SK-N-DZ (cell line): Measurements from ENCODE around the gene SIPA1L3.

Experiments used
- DNase-seq: peaks from one replicate; pipeline ENCODE4 v3.0.0-alpha.2; 2015; ENCODE audit warnings: low spot score

SIPA1L3 gene

DNA sequence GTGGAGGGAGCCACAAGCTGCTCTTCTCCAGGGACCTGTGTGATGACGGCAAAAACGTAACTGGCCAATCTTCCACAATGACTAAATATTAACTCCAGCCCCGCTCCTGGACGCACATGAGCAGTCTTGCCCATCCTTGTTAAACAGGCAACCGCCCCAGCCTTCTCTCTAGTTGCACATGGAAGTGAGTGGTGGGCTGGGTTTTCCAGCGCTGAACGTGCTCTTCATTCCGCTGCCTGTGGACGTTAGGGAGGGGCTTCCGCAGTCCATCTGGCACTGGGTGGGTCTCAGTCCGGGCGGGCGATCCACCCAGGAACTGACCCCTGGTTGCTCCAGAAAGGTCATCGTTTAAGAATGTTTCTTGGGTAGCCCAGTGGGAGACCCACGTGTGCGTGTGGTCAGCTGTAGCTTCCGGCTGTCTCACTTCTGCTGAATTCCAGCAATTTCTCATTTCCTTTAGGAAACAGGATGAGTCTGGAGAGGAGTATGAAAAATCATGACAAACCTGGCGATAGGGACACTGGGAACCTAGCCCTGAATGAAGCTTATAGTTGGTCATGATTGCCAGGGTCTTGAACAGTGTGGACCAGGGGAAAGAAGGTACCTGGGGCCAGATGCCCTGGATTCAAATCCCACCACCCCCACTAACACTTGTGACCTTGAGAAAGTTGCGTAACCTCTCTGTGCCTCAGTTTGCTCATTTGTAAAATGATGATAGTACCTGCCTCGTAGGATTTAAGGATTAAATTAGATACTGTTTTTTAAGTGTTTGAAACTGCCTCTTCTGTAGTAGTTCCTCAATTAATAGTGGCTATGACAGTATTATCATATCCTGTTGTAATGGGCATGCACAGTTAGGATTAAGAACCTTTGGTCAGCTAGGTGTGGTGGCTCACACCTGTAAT lies 92.6 kb downstream of the SIPA1L3 start:
- DNase-seq, result no peak

- no peak for DNase-seq
Observed at GRCh38 chr19:38001158-38001781, 94.3 kb downstream of the SIPA1L3 start.

DNA sequence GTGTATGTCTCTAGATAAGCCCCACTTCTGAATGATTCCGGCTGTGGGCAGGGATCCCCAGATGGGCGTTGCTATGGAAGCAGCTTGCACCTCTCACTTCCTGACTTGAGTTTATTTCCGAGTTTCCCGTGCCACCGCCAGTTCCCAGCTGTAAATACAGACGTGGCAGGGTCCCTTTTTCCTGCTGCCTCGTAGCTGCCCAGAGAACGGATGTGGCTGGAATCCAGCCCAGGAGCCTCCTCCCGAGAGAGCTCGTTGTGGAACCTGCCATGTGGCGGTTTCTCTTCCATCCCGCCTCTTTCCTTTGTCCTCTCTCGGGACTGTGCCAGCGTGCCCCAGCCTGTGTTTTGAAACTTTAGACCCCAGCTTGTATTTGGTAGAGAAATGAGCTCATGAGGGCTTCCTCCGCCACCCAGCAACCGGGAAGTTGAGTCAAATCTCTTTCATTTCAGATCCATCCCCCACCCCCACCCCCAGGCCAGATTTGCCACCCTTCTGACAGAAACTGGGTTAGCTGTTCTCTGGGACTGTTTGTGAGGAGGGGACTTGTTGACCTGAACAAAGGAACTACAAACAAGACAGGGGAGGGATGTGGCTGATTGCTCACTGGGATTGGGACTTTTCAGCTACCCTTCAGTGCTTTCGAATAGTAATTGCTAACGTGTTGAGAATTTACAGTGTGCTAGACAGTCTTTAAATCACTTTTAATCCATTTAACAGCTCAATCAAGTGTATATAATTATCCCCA lies 96.6 kb downstream of the SIPA1L3 start:
- DNase-seq, result no peak

DNA sequence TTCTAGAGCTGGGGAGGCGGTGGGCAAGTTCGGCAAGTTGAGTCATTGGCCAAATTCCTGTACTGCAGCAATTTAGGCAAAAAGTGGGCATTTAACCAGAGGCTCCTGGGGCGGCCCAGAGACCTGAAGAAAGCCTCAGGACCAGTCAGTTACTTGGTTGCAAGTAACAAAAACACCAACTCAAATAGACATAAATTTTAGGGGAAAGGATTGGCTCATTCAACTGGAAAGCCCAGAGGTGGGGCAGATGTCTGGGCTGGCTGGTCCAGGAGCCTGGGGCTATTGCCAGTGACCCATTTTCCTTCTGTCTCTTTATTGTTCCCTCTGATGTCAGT lies 97.1 kb downstream of the SIPA1L3 start:
- DNase-seq, result no peak

DNA sequence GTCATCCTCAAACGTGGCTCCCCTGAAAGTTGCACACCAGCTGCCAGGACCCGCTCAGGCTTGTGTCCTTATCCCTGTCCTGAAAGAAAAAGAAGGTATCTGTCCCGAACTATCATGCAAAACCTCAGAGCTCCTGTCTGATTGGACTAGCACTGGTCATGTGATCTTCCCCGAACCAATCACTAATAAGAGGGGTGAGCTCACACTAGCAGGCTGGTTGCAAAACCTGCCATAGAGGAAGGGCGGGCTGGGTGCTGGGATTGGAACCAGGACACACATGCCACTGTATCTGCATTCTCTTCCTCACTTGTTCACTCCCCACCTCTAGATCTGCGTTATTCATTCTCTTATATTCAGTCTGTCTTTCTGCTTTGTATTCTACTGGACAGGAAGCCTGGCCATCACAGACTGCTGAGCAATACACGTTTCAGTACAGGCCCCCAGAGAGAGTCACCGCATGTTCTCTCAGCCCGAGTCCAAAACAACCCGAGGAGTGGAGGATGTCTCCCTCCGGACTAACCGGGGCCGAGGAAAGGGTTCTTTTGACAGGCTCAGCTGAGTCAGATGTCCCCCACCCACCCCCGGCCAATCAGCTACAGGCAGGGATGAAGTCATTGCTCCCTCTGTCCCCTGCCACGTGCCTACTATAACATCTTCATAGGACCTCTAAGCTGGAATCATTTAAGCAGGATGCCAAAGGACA lies 97.7 kb downstream of the SIPA1L3 start:
- peak; percentile 63 for DNase-seq

- DNase-seq, result no peak
Observed at GRCh38 chr19:38005224-38005614, 98.2 kb downstream of the SIPA1L3 start.

DNA sequence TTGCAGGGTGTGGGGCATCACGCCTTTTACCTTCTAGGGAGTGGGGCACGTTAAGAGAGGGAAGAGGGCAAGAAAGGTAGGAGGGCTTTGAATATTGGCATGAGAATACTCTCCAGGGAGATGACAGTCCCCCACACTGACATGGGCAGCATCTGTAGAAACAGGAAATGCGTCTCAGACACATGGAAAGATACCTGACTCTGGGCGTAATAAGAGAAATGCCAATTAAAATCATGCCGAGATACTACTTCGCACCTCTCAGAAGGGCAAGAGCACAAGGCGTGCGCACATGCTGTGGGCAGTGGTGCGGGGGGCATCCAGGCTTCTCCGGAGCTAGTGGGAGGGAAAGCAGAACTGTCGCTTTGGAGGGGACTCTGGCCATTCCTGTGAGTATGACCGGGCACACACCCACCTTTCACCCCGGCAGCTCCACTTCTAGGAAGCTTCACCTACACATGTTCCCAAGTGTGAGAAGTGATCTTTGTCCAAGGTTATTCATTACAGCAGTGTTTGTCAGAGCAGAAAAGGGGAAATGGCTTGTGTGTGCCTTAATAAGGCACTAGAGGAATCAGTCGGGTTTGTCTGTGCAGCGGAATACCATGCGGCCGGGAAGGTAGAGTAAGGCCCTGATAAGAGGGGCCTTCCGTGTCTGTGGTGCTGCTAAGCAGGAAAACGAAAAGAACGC lies 99.5 kb downstream of the SIPA1L3 start:
- DNase-seq, result no peak

DNA sequence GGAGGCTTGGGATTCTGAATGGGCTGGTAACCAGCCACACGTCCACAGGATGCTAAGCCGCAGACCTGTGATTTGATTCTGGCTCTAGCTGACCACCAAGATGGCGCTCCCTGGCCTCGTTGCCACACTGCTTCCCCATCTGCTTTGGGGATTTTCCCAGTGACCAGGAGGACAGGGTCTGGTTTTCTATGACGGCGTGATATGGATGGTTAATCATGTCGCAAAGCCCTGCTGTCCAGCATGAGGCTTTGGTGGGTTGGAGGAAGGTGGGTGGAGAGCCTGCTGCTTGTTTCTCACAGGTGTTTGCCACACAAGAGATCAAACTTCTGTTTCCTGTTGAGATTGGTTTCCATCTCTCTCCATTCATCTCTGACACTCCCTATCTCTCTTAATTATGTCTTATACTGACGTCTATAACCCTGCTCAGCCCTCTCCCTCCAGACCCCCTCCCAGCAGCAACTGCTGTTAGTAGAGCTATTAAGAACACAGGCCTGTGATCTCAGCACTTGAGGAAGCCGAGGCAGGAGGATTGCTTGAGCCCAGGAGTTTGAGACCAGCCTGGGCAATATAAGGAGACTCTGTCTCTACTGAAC lies 102.7 kb downstream of the SIPA1L3 start:
- DNase-seq, result no peak

DNA sequence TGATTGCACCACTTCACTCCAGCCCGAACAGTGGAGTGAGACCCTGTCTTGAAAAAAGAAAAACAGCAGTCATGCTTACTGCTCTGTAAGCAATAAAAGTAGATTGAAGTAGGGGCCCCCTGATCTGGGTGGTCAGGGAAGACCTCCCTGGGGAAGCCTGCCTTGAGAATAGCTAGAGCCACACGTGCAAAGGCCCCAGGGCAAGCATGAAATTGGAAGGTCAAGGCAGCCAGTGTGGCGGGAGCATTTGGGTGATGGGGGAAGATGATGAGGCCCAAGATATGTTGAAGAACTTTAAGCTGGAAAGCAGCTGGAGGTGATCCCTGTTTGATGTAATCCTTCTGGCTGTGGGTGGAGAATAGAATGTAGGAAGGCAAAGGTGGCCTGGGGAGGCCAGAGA lies 104.4 kb downstream of the SIPA1L3 start:
- no peak for DNase-seq

DNA sequence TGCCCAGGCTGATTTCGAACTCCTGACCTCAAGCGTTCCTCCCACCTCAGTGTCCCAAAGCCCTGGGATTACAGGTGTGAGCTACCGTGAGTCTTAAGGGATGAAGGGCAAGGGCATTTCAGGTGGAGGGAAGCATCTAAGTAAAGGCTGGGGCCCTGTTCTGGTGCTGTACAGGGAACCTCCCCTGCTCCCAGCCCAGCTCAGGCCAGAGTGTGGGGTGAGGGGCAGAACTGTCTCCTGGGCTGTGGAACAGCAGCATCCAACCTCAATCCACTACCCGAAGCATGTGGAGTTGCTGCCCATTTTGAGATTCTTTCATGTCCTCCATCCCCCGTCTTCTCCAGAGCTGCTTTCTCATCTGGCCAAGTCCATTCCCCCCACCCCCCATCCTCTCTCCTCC lies 105.3 kb downstream of the SIPA1L3 start:
- no peak for DNase-seq

- no peak for DNase-seq
Observed at GRCh38 chr19:38012944-38013343, 105.9 kb downstream of the SIPA1L3 start.

DNA sequence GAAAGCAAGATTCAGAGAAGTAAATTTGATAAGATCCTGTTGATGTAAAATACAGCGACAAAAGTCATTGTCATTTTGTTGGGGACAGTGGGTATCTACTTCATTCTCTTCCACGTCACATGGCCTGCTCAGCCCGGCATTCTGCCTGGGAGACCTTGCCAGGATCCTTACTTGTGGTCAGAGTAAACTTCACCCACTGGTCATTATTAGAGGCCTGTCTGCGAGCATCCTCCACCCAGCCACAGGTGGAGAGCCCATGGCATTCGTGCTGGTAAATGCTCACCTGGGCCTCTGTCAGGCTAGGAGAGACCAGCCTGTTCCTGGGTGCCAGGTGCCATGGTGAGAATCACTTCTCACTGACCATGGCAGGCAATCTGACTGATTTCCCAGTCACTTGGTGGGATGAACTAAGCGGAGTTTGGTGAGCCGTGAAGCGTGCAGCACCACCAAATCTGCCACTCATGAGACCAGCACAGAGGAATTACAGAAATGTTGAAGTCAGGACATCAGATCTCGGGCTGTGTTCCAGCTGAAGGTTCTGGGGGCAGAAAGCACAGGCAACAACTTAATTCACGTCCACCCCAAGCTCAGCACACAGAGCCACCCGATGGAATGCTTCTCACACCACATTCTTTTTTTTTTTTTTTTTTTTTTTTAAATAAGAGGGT lies 107.0 kb downstream of the SIPA1L3 start:
- DNase-seq, result no peak

DNA sequence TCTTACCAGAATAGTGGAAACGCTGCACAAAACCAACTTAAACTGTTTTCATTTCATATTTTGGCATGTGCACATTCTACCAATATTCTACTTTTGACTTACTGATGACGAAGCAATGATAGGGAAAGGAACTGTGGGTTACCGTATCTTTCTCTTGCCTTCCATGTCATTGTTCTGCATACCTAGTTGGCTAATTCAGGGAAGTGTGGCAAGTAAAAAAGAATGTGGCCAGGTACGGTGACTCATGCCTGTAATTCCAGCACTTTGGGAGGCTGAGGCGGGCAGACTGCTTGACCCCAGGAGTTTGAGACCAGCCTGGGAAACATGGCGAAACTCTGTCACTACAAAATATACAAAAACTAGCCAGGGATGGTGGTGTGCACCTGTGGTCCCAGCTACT lies 108.2 kb downstream of the SIPA1L3 start:
- no peak for DNase-seq

DNA sequence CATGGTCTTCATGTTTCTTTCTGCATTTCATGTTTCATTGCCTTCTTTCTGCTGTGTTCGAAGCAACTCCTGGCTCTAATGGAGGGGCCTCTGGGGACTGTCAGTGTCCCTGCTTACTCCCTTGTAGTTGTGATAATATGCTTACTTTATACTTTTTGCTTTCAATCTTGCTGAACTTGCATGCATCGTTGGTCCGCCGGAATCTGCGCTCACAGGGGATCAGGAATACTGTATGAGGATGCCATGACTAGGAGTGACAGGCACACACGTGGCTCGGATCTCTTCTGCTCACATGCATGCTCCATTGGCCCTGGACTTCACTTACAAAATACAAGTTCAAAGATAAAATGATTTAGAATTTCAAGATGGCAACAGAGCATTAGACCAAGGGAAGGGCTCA lies 108.8 kb downstream of the SIPA1L3 start:
- no peak for DNase-seq

DNA sequence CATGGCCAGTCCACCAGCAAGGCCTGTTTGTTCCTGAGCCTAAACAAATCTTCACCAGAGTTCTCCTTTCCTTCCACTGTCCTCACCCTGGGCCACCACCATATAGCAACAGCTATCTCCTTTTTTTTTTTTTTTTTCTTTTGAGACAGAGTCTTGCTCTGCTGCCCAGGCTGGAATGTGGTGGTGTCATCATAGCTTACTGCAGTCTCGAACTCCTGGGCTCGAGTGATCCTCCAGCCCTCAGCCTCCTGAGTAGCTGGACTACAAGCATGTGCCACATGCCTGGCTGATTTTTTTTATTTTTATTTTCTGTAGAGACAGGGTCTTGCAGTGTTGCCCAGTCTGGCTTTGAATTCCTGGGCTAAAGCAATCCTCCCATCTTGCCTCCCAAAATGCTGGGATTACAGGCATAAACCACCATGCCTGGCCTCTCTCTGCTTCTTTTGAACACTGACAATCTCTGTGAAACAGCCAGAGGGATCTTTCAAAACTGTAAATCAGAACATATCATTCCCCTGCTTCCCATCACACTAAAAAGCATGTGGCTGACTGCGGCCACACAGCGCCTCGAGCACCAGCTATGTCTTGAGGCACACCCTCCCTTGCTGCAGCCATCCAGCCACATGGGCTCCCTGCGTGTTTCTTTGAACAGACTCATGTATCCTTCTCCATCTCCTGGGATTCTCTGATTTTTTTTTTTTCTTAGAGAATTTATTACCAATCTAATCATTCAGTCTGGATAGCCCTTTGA lies 110.6 kb downstream of the SIPA1L3 start:
- no peak for DNase-seq

DNA sequence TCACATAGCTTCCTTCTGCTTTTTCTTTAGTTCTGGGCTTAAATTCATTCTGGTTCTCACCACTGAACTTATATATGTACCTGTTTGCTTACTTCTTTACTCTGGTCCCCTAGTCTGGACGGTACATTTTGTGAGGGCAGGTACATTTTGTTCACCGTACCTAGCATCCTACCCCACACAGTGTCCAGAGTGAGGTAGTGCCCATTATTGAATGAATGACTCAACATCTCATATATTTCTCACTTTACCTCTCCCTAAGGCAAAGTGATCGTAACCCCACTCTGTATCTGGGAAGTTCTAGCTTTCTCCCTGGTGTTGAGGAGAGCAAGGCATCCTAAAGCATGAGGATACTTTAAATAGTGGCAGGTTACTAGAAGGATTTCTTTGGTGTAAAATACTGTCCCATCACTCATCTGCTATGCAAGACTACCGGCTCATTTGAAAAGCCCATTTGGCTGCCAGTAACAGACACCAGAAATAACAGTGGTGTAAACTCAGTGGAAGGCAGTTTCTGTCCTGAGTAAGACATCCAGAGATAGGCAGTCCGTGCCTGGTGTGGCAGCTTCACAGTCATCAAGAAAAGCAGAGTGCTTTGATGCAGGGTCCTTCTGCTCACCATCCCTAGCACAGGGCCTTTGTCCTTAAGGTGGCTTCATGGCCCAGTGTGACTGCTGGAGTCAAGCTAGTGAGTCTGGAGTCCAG lies 111.8 kb downstream of the SIPA1L3 start:
- no peak for DNase-seq

GRCh38 chr19:38019396-38019724 lies 112.4 kb downstream of the SIPA1L3 start:
- DNase-seq, result no peak

GRCh38 chr19:38020311-38020710 lies 113.3 kb downstream of the SIPA1L3 start:
- no peak for DNase-seq

DNA sequence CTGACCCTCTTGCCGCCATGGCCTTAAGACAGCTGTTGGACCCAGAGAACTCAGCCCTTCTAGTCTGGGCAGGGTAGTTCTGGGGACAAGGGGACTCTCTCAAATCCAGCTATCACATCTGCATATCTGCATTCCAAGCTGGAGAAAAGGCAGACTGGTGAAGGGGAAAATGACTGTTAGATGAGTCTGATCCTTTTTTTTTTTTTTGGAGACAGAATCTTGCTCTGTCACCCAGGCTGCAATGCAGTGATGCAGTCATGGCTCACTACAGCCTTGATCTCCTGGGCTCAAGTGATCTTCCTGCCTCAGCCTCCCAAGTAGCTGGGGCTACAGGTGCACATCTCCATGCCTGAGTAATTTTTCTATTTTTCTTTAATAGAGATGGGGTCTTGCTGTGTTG lies 114.3 kb downstream of the SIPA1L3 start:
- DNase-seq, result no peak
